DMS114 treated with DMSO at 0.1 percent for 48 hours (cell line): Measurements from ENCODE around the gene CCRL2.

Source experiments
- DNase-seq: peaks from one replicate; lab custom pipeline; 2025; ENCODE audit not compliant: unreplicated experiment; lab: John Stamatoyannopoulos, UW

CCRL2 gene, protein sequence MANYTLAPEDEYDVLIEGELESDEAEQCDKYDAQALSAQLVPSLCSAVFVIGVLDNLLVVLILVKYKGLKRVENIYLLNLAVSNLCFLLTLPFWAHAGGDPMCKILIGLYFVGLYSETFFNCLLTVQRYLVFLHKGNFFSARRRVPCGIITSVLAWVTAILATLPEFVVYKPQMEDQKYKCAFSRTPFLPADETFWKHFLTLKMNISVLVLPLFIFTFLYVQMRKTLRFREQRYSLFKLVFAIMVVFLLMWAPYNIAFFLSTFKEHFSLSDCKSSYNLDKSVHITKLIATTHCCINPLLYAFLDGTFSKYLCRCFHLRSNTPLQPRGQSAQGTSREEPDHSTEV

DNA sequence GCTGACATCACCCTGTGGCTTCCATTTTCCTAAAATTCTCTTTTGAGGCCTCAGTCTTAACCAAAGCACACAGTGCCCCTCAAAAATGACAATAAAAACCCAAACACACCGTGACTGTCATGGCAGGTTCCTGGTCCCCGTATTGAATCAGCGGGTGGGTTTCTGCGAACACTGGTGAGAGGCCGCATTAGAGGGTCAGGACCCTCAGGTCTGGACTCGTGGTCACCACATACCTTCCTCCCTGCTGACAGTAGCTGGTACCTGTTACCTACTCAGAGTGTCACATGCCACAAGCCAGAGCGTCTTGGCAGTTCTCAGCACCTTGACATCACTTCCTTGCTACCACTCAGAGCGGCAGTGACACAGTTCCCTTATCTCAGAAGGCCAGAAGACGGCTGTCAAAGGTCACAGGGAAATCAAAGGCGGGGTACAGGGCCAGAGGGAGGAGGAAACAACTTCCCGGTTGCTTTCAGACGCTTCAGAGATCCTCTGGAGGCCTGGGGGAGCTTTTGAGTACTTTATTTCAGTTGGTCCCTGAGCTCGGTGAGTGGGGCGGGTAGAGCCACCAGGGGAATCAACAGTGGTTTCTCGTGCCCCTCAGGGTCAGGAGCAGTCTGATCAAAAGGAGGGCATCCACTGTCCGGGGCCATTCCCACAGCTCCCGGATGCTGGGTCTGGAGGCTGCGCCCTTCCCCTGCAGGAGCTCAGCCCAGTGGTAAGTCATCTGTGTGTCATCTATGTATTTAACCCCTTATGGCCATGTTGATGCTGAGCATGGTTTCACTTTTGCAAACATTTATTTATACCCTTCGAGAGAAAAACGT lies at the start of gene CCRL2, which contains the start of gene CCR5AS:
Gene CCRL2 (plus strand): TSS at position 472 of the 824 bp plus-strand sequence. CDS start 821 bp downstream, outside the sequence.
Gene CCR5AS (minus strand): TSS at position 279 of the 824 bp plus-strand sequence.
- no peak for DNase-seq

DNA sequence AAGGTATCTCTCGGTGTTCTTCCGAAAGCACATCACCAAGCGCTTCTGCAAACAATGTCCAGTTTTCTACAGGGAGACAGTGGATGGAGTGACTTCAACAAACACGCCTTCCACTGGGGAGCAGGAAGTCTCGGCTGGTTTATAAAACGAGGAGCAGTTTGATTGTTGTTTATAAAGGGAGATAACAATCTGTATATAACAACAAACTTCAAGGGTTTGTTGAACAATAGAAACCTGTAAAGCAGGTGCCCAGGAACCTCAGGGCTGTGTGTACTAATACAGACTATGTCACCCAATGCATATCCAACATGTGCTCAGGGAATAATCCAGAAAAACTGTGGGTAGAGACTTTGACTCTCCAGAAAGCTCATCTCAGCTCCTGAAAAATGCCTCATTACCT lies 48.6 kb upstream of the CCRL2 start:
- DNase-seq, result no peak

DNA sequence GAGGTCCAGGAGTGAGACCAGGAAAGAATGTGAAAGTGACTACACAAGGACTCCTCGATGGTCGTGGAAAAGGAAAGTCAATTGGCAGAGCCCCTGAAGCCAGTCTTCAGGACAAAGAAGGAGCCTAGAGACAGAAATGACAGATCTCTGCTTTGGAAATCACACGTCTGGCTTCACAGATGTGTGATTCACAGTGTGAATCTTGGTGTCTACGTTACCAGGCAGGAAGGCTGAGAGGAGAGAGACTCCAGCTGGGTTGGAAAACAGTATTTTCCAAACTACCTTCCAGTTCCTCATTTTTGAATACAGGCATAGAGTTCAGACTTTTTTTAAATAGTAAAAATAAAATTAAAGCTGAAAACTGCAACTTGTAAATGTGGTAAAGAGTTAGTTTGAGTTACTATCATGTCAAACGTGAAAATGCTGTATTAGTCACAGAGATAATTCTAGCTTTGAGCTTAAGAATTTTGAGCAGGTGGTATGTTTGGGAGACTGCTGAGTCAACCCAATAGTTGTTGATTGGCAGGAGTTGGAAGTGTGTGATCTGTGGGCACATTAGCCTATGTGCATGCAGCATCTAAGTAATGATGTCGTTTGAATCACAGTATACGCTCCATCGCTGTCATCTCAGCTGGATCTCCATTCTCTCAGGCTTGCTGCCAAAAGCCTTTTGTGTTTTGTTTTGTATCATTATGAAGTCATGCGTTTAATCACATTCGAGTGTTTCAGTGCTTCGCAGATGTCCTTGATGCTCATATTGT lies 47.1 kb upstream of the CCRL2 start:
- DNase-seq, result no peak

DNA sequence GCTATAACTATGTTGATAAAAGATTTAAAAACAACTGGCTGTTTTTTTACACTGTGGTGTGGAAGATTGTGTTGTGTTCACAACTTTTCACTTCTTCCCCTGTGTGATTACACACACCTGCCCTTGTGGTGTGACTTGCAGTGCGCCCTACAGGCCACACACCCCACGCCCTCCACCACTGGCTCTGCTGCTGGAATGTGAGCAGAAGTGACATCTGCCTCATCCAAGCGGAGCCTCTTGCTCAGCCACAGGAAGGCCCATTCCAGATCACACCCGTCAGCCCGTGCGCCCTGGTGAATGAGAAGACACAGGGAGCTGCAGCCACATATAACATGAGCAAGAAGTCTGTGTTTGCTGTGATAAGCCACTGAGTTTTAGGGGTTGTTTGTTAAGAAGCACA lies 46.2 kb upstream of the CCRL2 start:
- no peak for DNase-seq

DNA sequence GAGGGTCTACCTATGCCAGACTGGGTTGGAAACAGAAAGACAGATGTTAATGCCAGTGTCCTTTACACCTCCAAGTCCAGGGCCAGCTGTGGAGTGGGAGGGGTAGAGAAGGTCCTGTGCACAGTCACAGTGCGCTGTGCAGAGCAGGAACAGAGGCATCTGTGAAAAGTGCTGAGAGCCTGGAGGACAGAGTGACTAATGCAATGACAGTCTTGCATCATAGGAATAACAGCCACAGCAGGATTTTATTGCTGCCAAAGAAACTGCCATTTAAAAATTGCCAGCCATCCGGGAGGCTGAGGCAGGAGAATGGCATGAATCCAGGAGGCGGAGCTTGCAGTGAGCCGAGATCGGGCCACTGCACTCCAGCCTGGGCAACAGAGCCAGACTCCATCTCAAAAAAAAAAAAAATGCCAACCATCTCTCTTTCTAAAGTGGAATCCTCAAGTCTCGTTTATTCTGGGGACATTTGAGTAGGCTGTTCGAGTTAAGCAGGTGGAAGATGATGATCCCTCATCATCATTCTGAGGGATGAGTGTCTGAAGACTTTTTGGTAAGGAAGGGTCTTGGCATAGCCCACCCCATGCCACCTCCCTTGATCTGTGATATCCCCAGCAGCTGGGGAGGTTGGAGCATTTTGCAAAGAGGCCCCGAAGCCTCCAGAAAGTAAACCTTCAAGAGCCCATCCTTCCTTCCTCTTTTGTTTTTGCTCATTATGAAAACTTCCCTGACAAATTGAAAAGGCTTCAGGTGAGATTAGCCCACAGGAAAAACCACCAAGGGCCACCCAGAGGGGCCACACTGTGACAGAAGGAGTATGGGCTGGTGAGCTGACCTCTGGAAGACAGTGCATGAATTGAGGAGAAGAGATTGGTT lies 45.4 kb upstream of the CCRL2 start:
- DNase-seq, result no peak

DNA sequence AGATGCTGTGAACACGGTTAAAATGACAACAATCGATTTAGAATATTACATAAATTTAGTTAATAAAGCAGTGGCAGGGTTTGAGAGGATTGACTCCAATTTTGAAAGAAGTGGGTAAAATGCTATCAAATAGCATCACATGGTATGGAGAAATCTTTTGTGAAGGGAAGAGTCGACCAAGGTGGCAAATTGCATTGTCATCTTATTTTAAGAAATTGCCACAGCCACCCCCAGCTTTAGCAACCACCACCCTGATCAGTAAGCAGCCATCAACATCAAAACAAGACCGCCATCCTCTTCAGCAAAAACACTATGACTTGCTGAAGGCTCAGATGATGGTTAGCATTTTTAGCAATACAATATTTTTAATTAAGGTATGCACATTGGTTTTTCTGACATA lies 42.0 kb upstream of the CCRL2 start:
- DNase-seq, result no peak

DNA sequence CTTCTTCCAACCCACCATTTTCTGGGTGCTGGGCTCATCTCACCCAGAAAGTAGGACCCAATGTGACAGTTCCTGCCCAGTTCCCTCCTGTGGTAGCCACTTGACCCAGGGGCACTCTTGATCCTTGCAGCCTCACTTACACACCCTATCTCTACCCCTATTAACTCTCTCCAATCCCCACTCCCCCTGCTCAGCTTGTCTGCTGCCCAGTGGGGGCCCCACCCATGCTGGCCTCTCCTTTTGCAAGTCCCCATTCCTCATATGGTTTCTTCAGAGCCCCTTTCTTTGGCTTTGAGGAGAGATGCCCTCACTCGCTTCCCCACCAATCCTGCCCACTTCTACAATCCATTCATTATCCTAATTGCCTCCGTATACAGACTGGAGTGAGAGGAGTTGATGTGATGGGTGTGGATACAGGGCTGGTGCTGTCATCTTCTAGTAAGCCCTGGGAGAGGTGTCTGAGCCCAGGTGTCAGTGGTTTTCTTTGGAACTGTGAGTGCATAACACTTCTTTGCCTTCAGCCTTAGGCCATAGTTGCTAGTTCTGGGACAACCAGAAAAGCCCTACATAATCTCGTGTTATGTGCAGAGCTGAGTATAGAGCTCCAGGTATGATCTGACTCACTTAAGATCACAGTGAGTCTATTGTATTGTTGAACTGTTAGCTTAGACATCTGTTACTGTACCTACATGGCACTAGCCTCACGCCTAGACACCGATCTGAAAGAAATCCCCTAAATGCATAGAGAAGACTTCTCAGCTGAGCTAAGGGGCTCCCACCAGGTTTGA lies 41.1 kb upstream of the CCRL2 start:
- DNase-seq, result no peak

DNA sequence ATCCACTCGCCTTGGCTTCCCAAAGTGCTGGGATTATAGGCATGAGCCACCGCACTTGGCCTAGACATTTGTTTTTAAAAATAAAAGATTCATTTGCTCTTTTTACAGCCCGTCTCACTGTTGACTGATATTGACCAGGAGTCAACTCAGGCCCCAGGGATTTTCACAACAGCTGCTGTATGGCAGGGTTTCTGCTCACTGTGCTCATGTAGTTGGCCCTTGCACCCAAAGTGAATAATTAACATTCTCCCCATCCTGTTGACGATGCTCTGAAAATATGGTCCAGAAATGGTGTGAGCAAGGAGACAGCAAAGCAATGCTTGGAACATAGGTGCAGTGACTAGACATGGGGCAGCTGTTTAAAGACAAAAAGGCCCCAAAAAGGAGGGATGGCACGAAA lies 39.2 kb upstream of the CCRL2 start:
- no peak for DNase-seq

DNA sequence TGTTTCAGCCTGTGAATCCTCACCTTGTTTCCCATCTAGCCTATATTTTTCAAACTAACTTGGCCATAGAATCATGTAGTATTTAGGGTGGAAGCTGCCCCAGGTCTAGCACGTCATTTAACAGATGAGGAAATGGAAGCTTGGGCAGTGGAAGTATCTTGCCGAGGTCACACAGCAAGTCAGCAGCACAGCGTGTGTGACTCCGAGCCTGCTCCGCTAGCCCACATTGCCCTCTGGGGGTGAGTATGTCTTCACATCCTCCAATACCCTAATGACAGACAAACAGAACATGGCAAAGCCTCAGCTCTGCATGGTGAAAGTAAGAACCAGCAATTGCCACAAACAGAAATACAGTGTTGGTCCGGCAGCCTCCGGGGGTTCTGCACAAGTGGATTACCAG lies 38.5 kb upstream of the CCRL2 start:
- no peak for DNase-seq

DNA sequence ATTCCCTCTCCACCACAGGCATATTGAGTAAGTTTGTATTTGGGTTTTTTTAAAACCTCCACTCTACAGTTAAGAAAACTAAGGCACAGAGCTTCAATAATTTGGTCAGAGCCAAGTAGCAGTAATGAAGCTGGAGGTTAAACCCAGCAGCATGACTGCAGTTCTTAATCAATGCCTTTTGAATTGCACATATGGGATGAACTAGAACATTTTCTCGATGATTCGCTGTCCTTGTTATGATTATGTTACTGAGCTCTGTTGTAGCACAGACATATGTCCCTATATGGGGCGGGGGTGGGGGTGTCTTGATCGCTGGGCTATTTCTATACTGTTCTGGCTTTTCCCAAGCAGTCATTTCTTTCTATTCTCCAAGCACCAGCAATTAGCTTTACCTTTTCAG lies 37.9 kb upstream of the CCRL2 start:
- no peak for DNase-seq

DNA sequence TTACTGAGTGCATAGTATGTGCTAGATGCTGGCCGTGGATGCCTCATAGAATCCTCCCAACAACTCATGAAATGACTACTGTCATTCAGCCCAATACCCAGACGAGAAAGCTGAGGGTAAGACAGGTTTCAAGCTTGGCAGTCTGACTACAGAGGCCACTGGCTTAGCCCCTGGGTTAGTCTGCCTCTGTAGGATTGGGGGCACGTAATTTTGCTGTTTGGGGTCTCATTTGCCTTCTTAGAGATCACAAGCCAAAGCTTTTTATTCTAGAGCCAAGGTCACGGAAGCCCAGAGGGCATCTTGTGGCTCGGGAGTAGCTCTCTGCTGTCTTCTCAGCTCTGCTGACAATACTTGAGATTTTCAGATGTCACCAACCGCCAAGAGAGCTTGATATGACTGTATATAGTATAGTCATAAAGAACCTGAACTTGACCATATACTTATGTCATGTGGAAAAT lies 37.4 kb upstream of the CCRL2 start:
- no peak for DNase-seq

DNA sequence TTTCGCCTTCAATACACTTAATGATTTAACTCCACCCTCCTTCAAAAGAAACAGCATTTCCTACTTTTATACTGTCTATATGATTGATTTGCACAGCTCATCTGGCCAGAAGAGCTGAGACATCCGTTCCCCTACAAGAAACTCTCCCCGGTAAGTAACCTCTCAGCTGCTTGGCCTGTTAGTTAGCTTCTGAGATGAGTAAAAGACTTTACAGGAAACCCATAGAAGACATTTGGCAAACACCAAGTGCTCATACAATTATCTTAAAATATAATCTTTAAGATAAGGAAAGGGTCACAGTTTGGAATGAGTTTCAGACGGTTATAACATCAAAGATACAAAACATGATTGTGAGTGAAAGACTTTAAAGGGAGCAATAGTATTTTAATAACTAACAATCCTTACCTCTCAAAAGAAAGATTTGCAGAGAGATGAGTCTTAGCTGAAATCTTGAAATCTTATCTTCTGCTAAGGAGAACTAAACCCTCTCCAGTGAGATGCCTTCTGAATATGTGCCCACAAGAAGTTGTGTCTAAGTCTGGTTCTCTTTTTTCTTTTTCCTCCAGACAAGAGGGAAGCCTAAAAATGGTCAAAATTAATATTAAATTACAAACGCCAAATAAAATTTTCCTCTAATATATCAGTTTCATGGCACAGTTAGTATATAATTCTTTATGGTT lies 36.1 kb upstream of the CCRL2 start, which contains the start of gene CCR5:
Gene CCR5 (plus strand): TSS at position 108 of the 680 bp plus-strand sequence. CDS start 1,957 bp downstream, outside the sequence.
- DNase-seq, result no peak

DNA sequence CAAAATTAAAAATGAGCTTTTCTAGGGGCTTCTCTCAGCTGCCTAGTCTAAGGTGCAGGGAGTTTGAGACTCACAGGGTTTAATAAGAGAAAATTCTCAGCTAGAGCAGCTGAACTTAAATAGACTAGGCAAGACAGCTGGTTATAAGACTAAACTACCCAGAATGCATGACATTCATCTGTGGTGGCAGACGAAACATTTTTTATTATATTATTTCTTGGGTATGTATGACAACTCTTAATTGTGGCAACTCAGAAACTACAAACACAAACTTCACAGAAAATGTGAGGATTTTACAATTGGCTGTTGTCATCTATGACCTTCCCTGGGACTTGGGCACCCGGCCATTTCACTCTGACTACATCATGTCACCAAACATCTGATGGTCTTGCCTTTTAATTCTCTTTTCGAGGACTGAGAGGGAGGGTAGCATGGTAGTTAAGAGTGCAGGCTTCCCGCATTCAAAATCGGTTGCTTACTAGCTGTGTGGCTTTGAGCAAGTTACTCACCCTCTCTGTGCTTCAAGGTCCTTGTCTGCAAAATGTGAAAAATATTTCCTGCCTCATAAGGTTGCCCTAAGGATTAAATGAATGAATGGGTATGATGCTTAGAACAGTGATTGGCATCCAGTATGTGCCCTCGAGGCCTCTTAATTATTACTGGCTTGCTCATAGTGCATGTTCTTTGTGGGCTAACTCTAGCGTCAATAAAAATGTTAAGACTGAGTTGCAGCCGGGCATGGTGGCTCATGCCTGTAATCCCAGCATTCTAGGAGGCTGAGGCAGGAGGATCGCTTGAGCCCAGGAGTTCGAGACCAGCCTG lies 35.3 kb upstream of the CCRL2 start:
- no peak for DNase-seq

DNA sequence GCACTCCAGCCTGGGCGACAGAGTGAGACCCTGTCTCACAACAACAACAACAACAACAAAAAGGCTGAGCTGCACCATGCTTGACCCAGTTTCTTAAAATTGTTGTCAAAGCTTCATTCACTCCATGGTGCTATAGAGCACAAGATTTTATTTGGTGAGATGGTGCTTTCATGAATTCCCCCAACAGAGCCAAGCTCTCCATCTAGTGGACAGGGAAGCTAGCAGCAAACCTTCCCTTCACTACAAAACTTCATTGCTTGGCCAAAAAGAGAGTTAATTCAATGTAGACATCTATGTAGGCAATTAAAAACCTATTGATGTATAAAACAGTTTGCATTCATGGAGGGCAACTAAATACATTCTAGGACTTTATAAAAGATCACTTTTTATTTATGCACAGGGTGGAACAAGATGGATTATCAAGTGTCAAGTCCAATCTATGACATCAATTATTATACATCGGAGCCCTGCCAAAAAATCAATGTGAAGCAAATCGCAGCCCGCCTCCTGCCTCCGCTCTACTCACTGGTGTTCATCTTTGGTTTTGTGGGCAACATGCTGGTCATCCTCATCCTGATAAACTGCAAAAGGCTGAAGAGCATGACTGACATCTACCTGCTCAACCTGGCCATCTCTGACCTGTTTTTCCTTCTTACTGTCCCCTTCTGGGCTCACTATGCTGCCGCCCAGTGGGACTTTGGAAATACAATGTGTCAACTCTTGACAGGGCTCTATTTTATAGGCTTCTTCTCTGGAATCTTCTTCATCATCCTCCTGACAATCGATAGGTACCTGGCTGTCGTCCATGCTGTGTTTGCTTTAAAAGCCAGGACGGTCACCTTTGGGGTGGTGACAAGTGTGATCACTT lies 34.3 kb upstream of the CCRL2 start:
- peak; percentile 18 for DNase-seq

DNA sequence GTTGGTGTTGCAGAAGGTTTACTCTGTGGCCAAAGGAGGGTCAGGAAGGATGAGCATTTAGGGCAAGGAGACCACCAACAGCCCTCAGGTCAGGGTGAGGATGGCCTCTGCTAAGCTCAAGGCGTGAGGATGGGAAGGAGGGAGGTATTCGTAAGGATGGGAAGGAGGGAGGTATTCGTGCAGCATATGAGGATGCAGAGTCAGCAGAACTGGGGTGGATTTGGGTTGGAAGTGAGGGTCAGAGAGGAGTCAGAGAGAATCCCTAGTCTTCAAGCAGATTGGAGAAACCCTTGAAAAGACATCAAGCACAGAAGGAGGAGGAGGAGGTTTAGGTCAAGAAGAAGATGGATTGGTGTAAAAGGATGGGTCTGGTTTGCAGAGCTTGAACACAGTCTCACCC lies 32.3 kb upstream of the CCRL2 start:
- no peak for DNase-seq

DNA sequence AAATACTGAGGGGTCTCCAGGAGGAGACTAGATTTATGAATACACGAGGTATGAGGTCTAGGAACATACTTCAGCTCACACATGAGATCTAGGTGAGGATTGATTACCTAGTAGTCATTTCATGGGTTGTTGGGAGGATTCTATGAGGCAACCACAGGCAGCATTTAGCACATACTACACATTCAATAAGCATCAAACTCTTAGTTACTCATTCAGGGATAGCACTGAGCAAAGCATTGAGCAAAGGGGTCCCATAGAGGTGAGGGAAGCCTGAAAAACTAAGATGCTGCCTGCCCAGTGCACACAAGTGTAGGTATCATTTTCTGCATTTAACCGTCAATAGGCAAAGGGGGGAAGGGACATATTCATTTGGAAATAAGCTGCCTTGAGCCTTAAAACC lies 31.8 kb upstream of the CCRL2 start:
- DNase-seq, result no peak

DNA sequence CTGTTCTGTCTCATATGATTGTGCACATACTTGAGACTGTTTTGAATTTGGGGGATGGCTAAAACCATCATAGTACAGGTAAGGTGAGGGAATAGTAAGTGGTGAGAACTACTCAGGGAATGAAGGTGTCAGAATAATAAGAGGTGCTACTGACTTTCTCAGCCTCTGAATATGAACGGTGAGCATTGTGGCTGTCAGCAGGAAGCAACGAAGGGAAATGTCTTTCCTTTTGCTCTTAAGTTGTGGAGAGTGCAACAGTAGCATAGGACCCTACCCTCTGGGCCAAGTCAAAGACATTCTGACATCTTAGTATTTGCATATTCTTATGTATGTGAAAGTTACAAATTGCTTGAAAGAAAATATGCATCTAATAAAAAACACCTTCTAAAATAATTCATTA lies 31.2 kb upstream of the CCRL2 start:
- no peak for DNase-seq
